C4-2B (cell line): ENCODE data around the gene NFATC3.
"Not testable (repeated sequence)": the region's sequence is repeated elsewhere in the genome, so short reads cannot be mapped to it uniquely, and the experiment has no call there.

Experiments used
- CTCF ChIP-seq: fragments of 450-650 bp; conservative IDR thresholded peaks from 2 replicates; pipeline ENCODE4 v1.5.1; 2017; ENCODE audit warnings: mild to moderate bottlenecking
- ZFX ChIP-seq: fragments of 450-650 bp; IDR thresholded peaks from 2 replicates; pipeline ENCODE4 v1.6.1; 2017

GRCh38 chr16:68092275-68092674 is 7.1 kb downstream of the NFATC3 start:
- not testable (repeated sequence) for TF ChIP-seq CTCF, ZFX
